B cell (primary cell): ENCODE results near the gene SLC43A3. TPM values are rescaled to one million over a fixed set of nuclear protein-coding genes. Genes with fewer than 3 reads are reported as not detected.

Experiments used
- ATAC-seq: fragments of 200-7000 bp; cut with Tn5 transposase; one replicate; pipeline ENCODE4 v1.10.0; 2021; ENCODE audit warnings: low read depth, mild to moderate bottlenecking, moderate number of reproducible peaks, moderate library complexity
- CTCF ChIA-PET: fragments of 350-600 bp; sonication (Branson Sonifier 250); formaldehyde crosslinking; loops from one replicate; lab custom pipeline; 2021; ENCODE audit warnings: antibody characterized with exemption, inconsistent platforms; lab: Charles Lee
- POLR2A ChIA-PET: fragments of 350-600 bp; sonication (Branson Sonifier 250); formaldehyde crosslinking; loops from one replicate; lab custom pipeline; 2021; ENCODE audit warnings: antibody characterized with exemption; lab: Charles Lee
- DNase-seq: peaks from one replicate; pipeline ENCODE4 v3.0.0; 2013
- H2AFZ ChIP-seq: 2 replicates; pipeline ENCODE4 v1.6.1; 2012; ENCODE audit warnings: mild to moderate bottlenecking, low read depth, low read length; ENCODE audit not compliant: insufficient read depth, poor library complexity, severe bottlenecking
- H3K27ac ChIP-seq, 2 donors: 1 replicate in 1 of 2; 2 replicates in 1 of 2; pipeline ENCODE4 v1.5.1; 2012 to 2013; ENCODE audit warnings: low read length in 2 of 2, mild to moderate bottlenecking in 2 of 2, moderate library complexity in 1 of 2
- H3K27me3 ChIP-seq, 4 experiments: fragments of 200-600 bp in 1 of 4; sonication (generic) in 1 of 4; replicated peaks in 1 of 4; 1 replicate in 2 of 4; 2 replicates in 2 of 4; pipeline versions ENCODE4 v1.6.1 to v1.7.0; 2013 to 2016; ENCODE audit warnings: low read length in 3 of 4, mild to moderate bottlenecking in 2 of 4, mixed read lengths in 1 of 4, moderate library complexity in 1 of 4; ENCODE audit not compliant: insufficient read depth in 4 of 4, control insufficient read depth in 3 of 4; ENCODE audit errors: control extremely low read depth in 1 of 4
- H3K36me3 ChIP-seq, 2 experiments: replicated peaks in 1 of 2; 1 replicate in 1 of 2; 2 replicates in 1 of 2; pipeline versions ENCODE4 v1.6.1 to v1.7.1; 2013; ENCODE audit warnings: low read length in 1 of 2; ENCODE audit not compliant: insufficient read depth in 2 of 2, control insufficient read depth in 1 of 2; ENCODE audit errors: control extremely low read depth in 1 of 2, extremely low read depth in 1 of 2
- H3K4me1 ChIP-seq, 2 donors: fragments of 200-600 bp in 1 of 2; sonication (generic) in 1 of 2; 1 replicate in 1 of 2; 2 replicates in 1 of 2; pipeline versions ENCODE4 v1.5.1 to v1.6.1; 2013 to 2017; ENCODE audit warnings: low read length in 2 of 2; ENCODE audit not compliant: control insufficient read depth in 2 of 2, insufficient read depth in 2 of 2
- H3K4me2 ChIP-seq: replicated peaks from 2 replicates; pipeline ENCODE3; 2012; ENCODE audit warnings: mild to moderate bottlenecking, low read depth, low read length; ENCODE audit not compliant: poor library complexity, severe bottlenecking
- H3K4me3 ChIP-seq, 5 experiments: fragments of 200-600 bp in 1 of 5; sonication (generic) in 1 of 5; 1 replicate in 3 of 5; 2 replicates in 2 of 5; pipeline versions ENCODE4 v1.5.1 to v1.7.0; 2011 to 2016; ENCODE audit warnings: low read length in 4 of 5, mild to moderate bottlenecking in 4 of 5, low read depth in 2 of 5, control low read depth in 1 of 5, moderate library complexity in 1 of 5; ENCODE audit not compliant: insufficient read depth in 1 of 5; ENCODE audit errors: control extremely low read depth in 1 of 5, extremely low read depth in 1 of 5
- H3K79me2 ChIP-seq: fragments of 200-600 bp; sonication (generic); one replicate; pipeline ENCODE4 v1.6.0; 2016; ENCODE audit warnings: low read length; ENCODE audit not compliant: control insufficient read depth, insufficient read depth
- H3K9ac ChIP-seq: fragments of 200-600 bp; sonication (generic); 2 replicates; pipeline ENCODE4 v1.6.1; 2017; ENCODE audit warnings: mild to moderate bottlenecking, low read length, moderate library complexity
- H3K9me3 ChIP-seq, 3 donors: one replicate each; pipeline versions ENCODE4 v1.6.1 to v1.7.1; 2013; ENCODE audit warnings: low read length in 2 of 3; ENCODE audit not compliant: control insufficient read depth in 2 of 3, insufficient read depth in 1 of 3; ENCODE audit errors: control extremely low read depth in 1 of 3
- H4K20me1 ChIP-seq: 2 replicates; pipeline ENCODE4 v1.6.0; 2012; ENCODE audit warnings: mild to moderate bottlenecking, low read length; ENCODE audit not compliant: insufficient read depth, control insufficient read depth, poor library complexity, severe bottlenecking
- H3K27ac Mint-ChIP-seq: one replicate; pipeline ENCODE4 v1.8.0; 2021; ENCODE audit warnings: mixed read lengths
- H3K27me3 Mint-ChIP-seq: one replicate; pipeline ENCODE4 v1.8.0; 2021; ENCODE audit warnings: mixed read lengths
- H3K4me1 Mint-ChIP-seq: one replicate; pipeline ENCODE4 v1.8.0; 2021; ENCODE audit warnings: mixed read lengths
- H3K4me3 Mint-ChIP-seq: one replicate; pipeline ENCODE4 v1.8.0; 2021; ENCODE audit warnings: mixed read lengths
- H3K9me3 Mint-ChIP-seq: one replicate; pipeline ENCODE4 v1.8.0; 2022; ENCODE audit warnings: mixed read lengths; ENCODE audit not compliant: insufficient read depth
- CTCF ChIP-seq: fragments of 200-600 bp; IDR thresholded peaks from one replicate; pipeline ENCODE4 v1.8.0; 2022; ENCODE audit warnings: antibody characterized with exemption, mild to moderate bottlenecking
- EZH2 ChIP-seq: IDR thresholded peaks from 2 replicates; pipeline ENCODE4 v1.6.1; 2012; ENCODE audit warnings: borderline replicate concordance, low read depth, mild to moderate bottlenecking, moderate library complexity, low read length; ENCODE audit not compliant: insufficient read depth, poor library complexity, severe bottlenecking
- WGBS: methylation state at CpG from one replicate; pipeline ENCODE4 v1.1.5; 2013; ENCODE audit warnings: missing lambda C conversion rate; ENCODE audit not compliant: insufficient coverage; 5-methylcytosine and 5-hydroxymethylcytosine counted together
- intact Hi-C: fragments of 100-400 bp; cut with micrococcal nuclease; formaldehyde crosslinking; loops from one replicate; pipeline ENCODE4 v1.10.0; 2022
- polyA plus RNA-seq: library from polyadenylated mRNA; depleted of rRNA; stranded (reverse); fragments of >200 nt; gene quantifications from 2 replicates; pipeline ENCODE4 v1.2.3, GENCODE V29; 2012
- total RNA-seq, 2 donors: library from RNA; stranded (reverse); fragments of 120-200 nt in 1 of 2; gene quantifications; 1 replicate in 1 of 2; 2 replicates in 1 of 2; pipeline versions ENCODE4 v1.2.3 to v1.2.4, GENCODE V29; 2013 to 2022

SLC43A3 gene
- total and polyA plus RNA-seq, 2 donors (not counting 1 experiment from before 2014, with no cell fraction given) = 7.6 to 20.9 TPM

GRCh38 chr11:57380975-57381374 lies 45.9 kb downstream of the SLC43A3 start, which contains the start of gene PRG3:
Gene PRG3, minus strand, starts transcription at chr11:57381150. Its CDS starts 442 bp downstream, at chr11:57380708.
- H3K79me2 ChIP-seq = no peaks in the 10 kb centered on the region
- no peaks in the 10 kb centered on the region for H3K4me1 Mint-ChIP-seq
- H3K4me3 Mint-ChIP-seq = no peak within 1 kb of the TSS
- intact Hi-C loops = no loop called here
- H3K27me3 Mint-ChIP-seq = peaks cover 20% of the 10 kb centered on the region
- no peaks in the 10 kb centered on the region for H3K36me3 ChIP-seq
- TF ChIP-seq EZH2 = no peak
- TF ChIP-seq CTCF = no peak
- CTCF ChIA-PET = no interaction called here
- POLR2A ChIA-PET = no interaction called here
- ATAC-seq = no peak
- no peak for DNase-seq
- no peaks in the 10 kb centered on the region for H3K9me3 Mint-ChIP-seq
- 87% methylated on average over 2 of the region's 2 CpGs for WGBS
- H3K4me3 ChIP-seq = no peak within 1 kb of the TSS
- H3K9me3 ChIP-seq = no peaks in the 10 kb centered on the region
- H3K4me2 ChIP-seq = no peak within 1 kb of the TSS
- peaks cover 0 to 5% (median 0%) of the 10 kb centered on the region in 4 experiments for H3K27me3 ChIP-seq
- H3K27ac ChIP-seq = no peak within 1 kb of the TSS
- no peaks in the 10 kb centered on the region for H4K20me1 ChIP-seq
- no peak within 1 kb of the TSS for H3K9ac ChIP-seq
- H3K27ac Mint-ChIP-seq = no peak within 1 kb of the TSS
- no peaks in the 10 kb centered on the region for H3K4me1 ChIP-seq
- H2AFZ ChIP-seq = no peak within 1 kb of the TSS

- no peak overlapping the region for H3K27ac Mint-ChIP-seq
- Histone ChIP-seq H3K79me2 (no peaks in the 10 kb centered on the region), H3K27me3 (peaks cover 0 to 5% (median 0%) of the 10 kb centered on the region in 4 experiments), H3K36me3 (no peaks in the 10 kb centered on the region), H4K20me1 (no peaks in the 10 kb centered on the region), H3K4me2 (no peak overlapping the region), H3K4me3 (no peak overlapping the region), H2AFZ (no peak overlapping the region), H3K9me3 (no peaks in the 10 kb centered on the region), H3K27ac (no peak overlapping the region), H3K4me1 (no peaks in the 10 kb centered on the region), H3K9ac (no peak overlapping the region)
- H3K9me3 Mint-ChIP-seq = no peaks in the 10 kb centered on the region
- ChIA-PET POLR2A (no interaction called here), CTCF (no interaction called here)
- DNase-seq = no peak
- intact Hi-C loops = no loop called here
- H3K4me3 Mint-ChIP-seq = no peak overlapping the region
- no peak for TF ChIP-seq CTCF
- no peak for TF ChIP-seq EZH2
- peaks cover 20% of the 10 kb centered on the region for H3K27me3 Mint-ChIP-seq
- 40% methylated on average over 7 of the region's 10 CpGs for WGBS
- no peak for ATAC-seq
- H3K4me1 Mint-ChIP-seq = no peaks in the 10 kb centered on the region
Measured at GRCh38 chr11:57379732-57380131, 47.2 kb downstream of the SLC43A3 start.
